H9 (cell line): Measurements from ENCODE around the gene DHCR24. TPM values are rescaled to one million over a fixed set of nuclear protein-coding genes. Genes with fewer than 3 reads are reported as not detected.
A peak's percentile ranks its signal among the peaks of the same experiment; 100 is the strongest.

Experiments used
- DNase-seq: peaks from one replicate; pipeline ENCODE4 v3.0.0-alpha.2; 2017
- H2AFZ ChIP-seq: one replicate; pipeline ENCODE4 v1.6.1; 2013; ENCODE audit warnings: mild to moderate bottlenecking, low read length, control low read depth, moderate library complexity
- H2AK5ac ChIP-seq: 2 replicates; pipeline ENCODE4 v1.6.1; 2013; ENCODE audit warnings: low read length, control low read depth, mixed read lengths; ENCODE audit not compliant: insufficient read length
- H2BK120ac ChIP-seq: one replicate; pipeline ENCODE4 v1.6.1; 2013; ENCODE audit warnings: low read depth, mild to moderate bottlenecking, low read length, control low read depth, inconsistent platforms; ENCODE audit not compliant: poor library complexity, severe bottlenecking
- H2BK12ac ChIP-seq: 2 replicates; pipeline ENCODE4 v1.6.1; 2013; ENCODE audit warnings: low read length, control low read depth, mixed read lengths, low read depth; ENCODE audit not compliant: insufficient read length
- H2BK15ac ChIP-seq: 2 replicates; pipeline ENCODE4 v1.6.1; 2013; ENCODE audit warnings: low read depth, low read length, control low read depth
- H2BK20ac ChIP-seq: one replicate; pipeline ENCODE4 v1.6.1; 2013; ENCODE audit warnings: low read depth, mild to moderate bottlenecking, low read length, control low read depth, inconsistent platforms; ENCODE audit not compliant: poor library complexity, severe bottlenecking
- H2BK5ac ChIP-seq: 2 replicates; pipeline ENCODE4 v1.6.1; 2013; ENCODE audit warnings: low read length, control low read depth, mixed read lengths; ENCODE audit not compliant: insufficient read length
- H3K14ac ChIP-seq: 2 replicates; pipeline ENCODE4 v1.6.1; 2013; ENCODE audit warnings: low read length, control low read depth; ENCODE audit not compliant: insufficient read depth
- H3K18ac ChIP-seq: 2 replicates; pipeline ENCODE4 v1.6.1; 2013; ENCODE audit warnings: low read depth, mild to moderate bottlenecking, mixed read lengths, low read length, control low read depth; ENCODE audit not compliant: insufficient read length
- H3K23ac ChIP-seq: 2 replicates; pipeline ENCODE4 v1.6.1; 2013; ENCODE audit warnings: low read length, control low read depth, mixed read lengths, low read depth; ENCODE audit not compliant: insufficient read length
- H3K23me2 ChIP-seq: 2 replicates; pipeline ENCODE4 v1.6.1; 2013; ENCODE audit warnings: low read depth, mild to moderate bottlenecking, mixed read lengths, low read length, control low read depth; ENCODE audit not compliant: insufficient read length, poor library complexity, severe bottlenecking
- H3K27ac ChIP-seq: 2 replicates; pipeline ENCODE4 v1.5.1; 2013; ENCODE audit warnings: low read length, control low read depth, mixed read lengths, low read depth; ENCODE audit not compliant: insufficient read length
- H3K27me3 ChIP-seq: 2 replicates; pipeline ENCODE4 v1.6.1; 2013; ENCODE audit warnings: low read length, control low read depth, inconsistent platforms; ENCODE audit not compliant: insufficient read depth
- H3K4ac ChIP-seq: 2 replicates; pipeline ENCODE4 v1.6.1; 2013; ENCODE audit warnings: low read depth, mild to moderate bottlenecking, control low read depth, inconsistent platforms, low read length, moderate library complexity
- H3K4me1 ChIP-seq: 2 replicates; pipeline ENCODE4 v1.6.1; 2013; ENCODE audit warnings: low read length, control low read depth, inconsistent platforms; ENCODE audit not compliant: insufficient read depth
- H3K4me2 ChIP-seq: 2 replicates; pipeline ENCODE4 v1.6.1; 2013; ENCODE audit warnings: low read length, control low read depth, mixed read lengths; ENCODE audit not compliant: insufficient read length, insufficient read depth
- H3K56ac ChIP-seq: 2 replicates; pipeline ENCODE4 v1.6.1; 2013; ENCODE audit warnings: low read depth, mild to moderate bottlenecking, mixed read lengths, low read length, control low read depth; ENCODE audit not compliant: insufficient read length
- H3K79me1 ChIP-seq: 2 replicates; pipeline ENCODE4 v1.6.1; 2013; ENCODE audit warnings: low read depth, mild to moderate bottlenecking, moderate library complexity, low read length, control low read depth, inconsistent platforms; ENCODE audit not compliant: insufficient read depth, poor library complexity, severe bottlenecking
- H3K79me2 ChIP-seq: 2 replicates; pipeline ENCODE4 v1.6.1; 2013; ENCODE audit warnings: low read length, control low read depth, inconsistent platforms; ENCODE audit not compliant: insufficient read depth
- H3K9ac ChIP-seq: 2 replicates; pipeline ENCODE4 v1.6.1; 2013; ENCODE audit warnings: low read length, control low read depth, mixed read lengths; ENCODE audit not compliant: insufficient read length; ENCODE audit errors: extremely low read depth
- H3K9me3 ChIP-seq: one replicate; pipeline ENCODE4 v1.6.1; 2013; ENCODE audit warnings: low read depth, low read length, inconsistent platforms; ENCODE audit not compliant: control insufficient read depth
- H3T11ph ChIP-seq: one replicate; pipeline ENCODE4 v1.6.1; 2013; ENCODE audit warnings: mild to moderate bottlenecking, low read length, control low read depth, inconsistent platforms
- H4K20me1 ChIP-seq: one replicate; pipeline ENCODE4 v1.6.1; 2013; ENCODE audit not compliant: control insufficient read depth, insufficient read length, insufficient read depth
- H4K5ac ChIP-seq: 2 replicates; pipeline ENCODE4 v1.6.1; 2013; ENCODE audit warnings: low read depth, mild to moderate bottlenecking, mixed read lengths, low read length, control low read depth; ENCODE audit not compliant: insufficient read length
- H4K8ac ChIP-seq: replicated peaks from 2 replicates; pipeline ENCODE4 v1.6.1; 2013; ENCODE audit warnings: low read length, control low read depth, mixed read lengths, low read depth; ENCODE audit not compliant: insufficient read length
- H4K91ac ChIP-seq: 2 replicates; pipeline ENCODE4 v1.6.1; 2013; ENCODE audit warnings: low read depth, mild to moderate bottlenecking, moderate library complexity, mixed read lengths, low read length, control low read depth; ENCODE audit not compliant: insufficient read length
- H3K27ac Mint-ChIP-seq, 3 experiments: 2 replicates in 2 of 3; 3 replicates in 1 of 3; pipeline ENCODE4 v1.8.0; 2020 to 2021; ENCODE audit warnings: mixed read lengths in 3 of 3, mild to moderate bottlenecking in 1 of 3, moderate library complexity in 1 of 3
- H3K27me3 Mint-ChIP-seq: 2 replicates; pipeline ENCODE4 v1.8.0; 2021; ENCODE audit warnings: low read depth, mild to moderate bottlenecking, moderate library complexity, mixed read lengths
- H3K36me3 Mint-ChIP-seq, 3 experiments: 2 replicates in 2 of 3; 3 replicates in 1 of 3; pipeline ENCODE4 v1.8.0; 2020 to 2021; ENCODE audit warnings: low read depth in 3 of 3, mixed read lengths in 3 of 3; ENCODE audit not compliant: insufficient read depth in 1 of 3
- H3K4me1 Mint-ChIP-seq, 2 experiments: 2 replicates each; pipeline ENCODE4 v1.8.0; 2020; ENCODE audit warnings: mixed read lengths in 2 of 2
- H3K4me3 Mint-ChIP-seq, 2 experiments: 2 replicates in 1 of 2; 3 replicates in 1 of 2; pipeline ENCODE4 v1.8.0; 2020 to 2021; ENCODE audit warnings: mild to moderate bottlenecking in 2 of 2, mixed read lengths in 2 of 2, moderate library complexity in 1 of 2
- H3K9me3 Mint-ChIP-seq, 2 experiments: 2 replicates in 1 of 2; 3 replicates in 1 of 2; pipeline ENCODE4 v1.8.0; 2020; ENCODE audit warnings: mild to moderate bottlenecking in 2 of 2, mixed read lengths in 2 of 2, moderate library complexity in 1 of 2
- CTCF ChIP-seq: fragments of 200-600 bp; sonication (generic); conservative IDR thresholded peaks from 3 replicates; pipeline ENCODE4 v1.8.0; 2021; ENCODE audit warnings: antibody characterized with exemption, mild to moderate bottlenecking
- WGBS: extraction: QIAGEN DNeasy Blood & Tissue Kit; methylation state at CpG from one replicate; pipeline ENCODE4 v1.1.7; 2013; ENCODE audit warnings: missing lambda C conversion rate, low lambda C conversion rate, mixed read lengths; ENCODE audit not compliant: insufficient read length; ENCODE audit errors: extremely low coverage; 5-methylcytosine and 5-hydroxymethylcytosine counted together
- total RNA-seq: library from RNA; stranded (reverse); gene quantifications from 2 replicates; pipeline ENCODE4 v1.2.1, GENCODE V29; 2021

DHCR24 gene
- total RNA-seq, 1 experiment from 2014 or later: 318 TPM

DNA sequence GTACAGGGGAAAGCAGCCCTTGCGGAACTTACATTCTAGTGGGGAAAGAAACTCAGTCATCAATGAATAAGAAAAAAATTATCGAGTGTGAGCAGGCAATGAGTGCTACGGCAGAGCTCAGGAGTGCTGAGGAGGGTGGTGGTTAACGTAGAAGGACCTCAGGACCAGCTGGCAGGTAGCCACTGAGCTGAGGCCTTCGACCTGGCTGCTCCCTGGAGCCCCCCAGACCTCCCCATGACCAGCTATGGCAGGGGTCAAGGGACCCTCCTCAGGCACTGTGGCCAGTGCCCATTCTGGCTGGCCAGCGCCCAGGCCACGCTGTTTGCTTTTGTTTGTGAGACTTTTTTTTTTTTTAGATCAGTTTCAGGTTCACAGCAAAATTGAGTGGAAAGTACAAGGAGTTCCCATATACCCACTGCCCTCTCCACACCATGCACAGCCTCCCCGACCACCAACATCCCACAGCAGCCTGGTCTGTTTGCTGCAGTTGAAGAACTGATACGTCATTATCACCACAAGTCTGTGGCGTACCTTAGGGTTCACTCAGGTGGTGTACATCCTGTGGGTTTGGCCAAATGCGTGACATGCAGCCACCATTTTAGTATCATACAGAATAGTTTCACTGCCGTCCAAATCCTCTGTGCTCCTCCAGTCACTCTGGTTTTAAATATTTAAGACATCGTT lies 74.1 kb downstream of the DHCR24 start:
- no peaks in the 10 kb centered on the region for H3K9me3 ChIP-seq
- H2BK20ac ChIP-seq: no peak overlapping the region
- H3K9ac ChIP-seq: no peak overlapping the region
- no peak overlapping the region for H3K18ac ChIP-seq
- no peak overlapping the region for H3K23ac ChIP-seq
- H3K14ac ChIP-seq: no peak overlapping the region
- no peak overlapping the region for H2BK12ac ChIP-seq
- no peak overlapping the region for H3K56ac ChIP-seq
- H3K9me3 Mint-ChIP-seq: no peaks in the 10 kb centered on the region
- no peak overlapping the region for H3K4ac ChIP-seq
- no peaks in the 10 kb centered on the region for H3K23me2 ChIP-seq
- H3K27me3 ChIP-seq: no peaks in the 10 kb centered on the region
- no peak overlapping the region for H2AFZ ChIP-seq
- H4K8ac ChIP-seq: no peak overlapping the region
- no peak overlapping the region for H2BK15ac ChIP-seq
- no peaks in the 10 kb centered on the region for H3K79me2 ChIP-seq
- H3K27me3 Mint-ChIP-seq: peaks cover 42% of the 10 kb centered on the region
- no peaks in the 10 kb centered on the region for H3K79me1 ChIP-seq
- H3K4me1 Mint-ChIP-seq: peaks cover 46% of the 10 kb centered on the region in 2 experiments
- peak overlapping the region in 1 of 2 experiments; percentile 60; a peak in 1 of 5 replicates for H3K4me3 Mint-ChIP-seq
- H3T11ph ChIP-seq: no peak overlapping the region
- H3K4me2 ChIP-seq: no peak overlapping the region
- TF ChIP-seq CTCF: no peak
- H2AK5ac ChIP-seq: no peak overlapping the region
- no peaks in the 10 kb centered on the region for H4K20me1 ChIP-seq
- H3K36me3 Mint-ChIP-seq: no peaks in the 10 kb centered on the region
- H2BK120ac ChIP-seq: no peak overlapping the region
- no CpG with 5 or more reads among the region's 13 CpGs for WGBS
- no peak for DNase-seq
- no peak overlapping the region for H4K91ac ChIP-seq
- peak overlapping the region in 1 of 3 experiments; percentile 73; a peak in 1 of 7 replicates for H3K27ac Mint-ChIP-seq
- no peak overlapping the region for H4K5ac ChIP-seq
- H3K4me1 ChIP-seq: peaks cover 6% of the 10 kb centered on the region; the same call in 1 of the 2 replicates
- no peak overlapping the region for H3K27ac ChIP-seq
- H2BK5ac ChIP-seq: no peak overlapping the region
